Measurements from ENCODE around the gene TM7SF2. TPM values are rescaled to one million over a fixed set of nuclear protein-coding genes. Genes with fewer than 3 reads are reported as not detected.
A peak's percentile ranks its signal among the peaks of the same experiment; 100 is the strongest.

TM7SF2 gene
- total and polyA plus RNA-seq, 2 of the 13 experiments (the other 11 are each of a cell fraction or from before 2014, with no cell fraction given): 56.0 to 66.9 TPM

GRCh38 chr11:65111744-65112545 is at the start of gene TM7SF2 (continued):
- TF ChIP-seq SKI (IDR thresholded peaks at IDR 0.05; ENCODE audit: partially characterized antibody): no peak
- no peak for TF ChIP-seq THRA (CRISPR knock-in tag; IDR thresholded peaks at IDR 0.05; ENCODE audit: borderline replicate concordance)
- no peak for TF ChIP-seq MATR3 (CRISPR knock-in tag; IDR thresholded peaks at IDR 0.05)
- peak; percentile 82 for TF ChIP-seq ZNF605 (CRISPR knock-in tag; IDR thresholded peaks at IDR 0.05)
- no peak for TF ChIP-seq ZNF562 (CRISPR knock-in tag; IDR thresholded peaks at IDR 0.05; ENCODE audit: borderline replicate concordance)
- TF ChIP-seq DNMT3B (CRISPR knock-in tag; conservative IDR thresholded peaks at IDR 0.05): peak; percentile 61; the same call in 1 of the 2 replicates
- TF ChIP-seq DMTF1 (CRISPR knock-in tag; IDR thresholded peaks at IDR 0.05): no peak
- no peak for TF ChIP-seq TP53 (CRISPR knock-in tag; conservative IDR thresholded peaks at IDR 0.05)
- no peak for TF ChIP-seq ZNF230 (CRISPR knock-in tag; IDR thresholded peaks at IDR 0.05)
- 0 out of 2 replicates have a peak, but pooled peaks have one; percentile 24 for TF ChIP-seq TFAP4 (IDR thresholded peaks at IDR 0.05; ENCODE audit: borderline replicate concordance, low read depth)
- peak; percentile 55; the same call in 1 of the 2 replicates for TF ChIP-seq HOXA9 (CRISPR knock-in tag; IDR thresholded peaks at IDR 0.05; ENCODE audit: borderline replicate concordance)
- 0 out of 2 replicates have a peak, but pooled peaks have one; percentile 34 for TF ChIP-seq GMEB1 (CRISPR knock-in tag; IDR thresholded peaks at IDR 0.05; ENCODE audit: borderline replicate concordance)
- TF ChIP-seq RNF219 (CRISPR knock-in tag; IDR thresholded peaks at IDR 0.05): no peak
- TF ChIP-seq IRF2 (CRISPR knock-in tag; IDR thresholded peaks at IDR 0.05): no peak
- TF ChIP-seq IKZF1 (IDR thresholded peaks at IDR 0.05): no peak
- no peak for TF ChIP-seq MNT (IDR thresholded peaks at IDR 0.05)
- TF ChIP-seq ZNF720 (CRISPR knock-in tag; IDR thresholded peaks at IDR 0.05): no peak
- TF ChIP-seq ZNF616 (CRISPR knock-in tag; IDR thresholded peaks at IDR 0.05; ENCODE audit: low read depth): 0 out of 2 replicates have a peak, but pooled peaks have one; percentile 57
- peak; percentile 75 for TF ChIP-seq HOXA5 (CRISPR knock-in tag; IDR thresholded peaks at IDR 0.05)
- no peak for TF ChIP-seq ZNF549 (CRISPR knock-in tag; IDR thresholded peaks at IDR 0.05)

Measured in HepG2 (cell line).